RCC 7860 (cell line): Measurements from ENCODE around the gene NF1.
"Not testable (repeated sequence)": the region's sequence is repeated elsewhere in the genome, so short reads cannot be mapped to it uniquely, and the experiment has no call there.

Experiments
- DNase-seq: peaks from one replicate; pipeline ENCODE4 v3.0.0-alpha.2; 2015; ENCODE audit warnings: low spot score
- FAIRE-seq: peaks from 2 replicates; lab custom pipeline; 2012; peaks lifted over from hg19 to GRCh38; lab: Jason Lieb, UNC

Gene NF1

GRCh38 chr17:31251105-31251969, 156.6 kb downstream of the NF1 start:
- FAIRE-seq (peak; percentile 17), DNase-seq (no peak)

- DNase-seq (no peak), FAIRE-seq (no peak)
These were observed 157.2 kb downstream of the NF1 start for GRCh38 chr17:31251970-31252328.

- no peak for FAIRE-seq
- no peak for DNase-seq
These were observed 158.0 kb downstream of the NF1 start for GRCh38 chr17:31252741-31253140.

DNA sequence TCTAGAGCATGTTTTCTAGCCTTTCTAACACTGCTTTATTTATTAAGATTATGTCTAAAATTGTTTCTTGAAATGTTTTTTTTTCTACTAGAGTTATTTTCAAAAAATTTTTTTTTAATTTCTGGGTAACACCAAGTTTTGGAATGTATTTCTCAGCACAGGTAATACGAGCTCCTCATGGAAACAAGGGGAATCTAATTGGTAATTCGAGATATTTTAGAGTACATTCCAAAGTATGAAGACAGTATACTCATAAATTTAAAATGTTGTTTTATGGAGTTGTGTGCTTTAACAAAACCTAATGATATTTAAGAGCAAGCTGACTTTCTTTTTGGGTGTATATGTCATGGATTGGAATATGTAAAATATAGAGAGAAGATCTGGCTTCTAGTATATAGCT, 159.9 kb downstream of the NF1 start:
- no peak for FAIRE-seq
- no peak for DNase-seq

- FAIRE-seq: no peak
- no peak for DNase-seq
These were observed 162.2 kb downstream of the NF1 start for GRCh38 chr17:31256936-31257335.

DNA sequence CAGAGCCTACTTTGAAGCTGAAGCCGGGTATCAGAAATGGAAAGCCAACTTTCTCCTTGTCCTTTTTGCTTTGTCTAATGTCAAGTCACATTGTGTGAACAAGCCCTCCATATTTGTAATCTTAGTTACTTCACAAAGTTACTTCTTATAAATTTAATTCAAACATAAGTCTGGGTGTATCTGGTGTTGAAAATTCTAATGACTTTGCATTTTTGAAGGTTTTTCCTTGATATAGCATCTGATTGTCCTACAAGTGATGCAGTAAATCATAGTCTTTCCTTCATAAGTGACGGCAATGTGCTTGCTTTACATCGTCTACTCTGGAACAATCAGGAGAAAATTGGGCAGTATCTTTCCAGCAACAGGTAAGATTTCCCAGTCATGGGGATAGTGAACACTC, 165.4 kb downstream of the NF1 start:
- DNase-seq: no peak
- no peak for FAIRE-seq

- no peak for FAIRE-seq
- DNase-seq: no peak
These were observed 166.8 kb downstream of the NF1 start for GRCh38 chr17:31261601-31262000.

GRCh38 chr17:31262923-31263322, 168.1 kb downstream of the NF1 start:
- not testable (repeated sequence) for DNase-seq, FAIRE-seq

- FAIRE-seq: peak; percentile 21
- DNase-seq: no peak
These were observed 171.3 kb downstream of the NF1 start for GRCh38 chr17:31266042-31266441.

DNA sequence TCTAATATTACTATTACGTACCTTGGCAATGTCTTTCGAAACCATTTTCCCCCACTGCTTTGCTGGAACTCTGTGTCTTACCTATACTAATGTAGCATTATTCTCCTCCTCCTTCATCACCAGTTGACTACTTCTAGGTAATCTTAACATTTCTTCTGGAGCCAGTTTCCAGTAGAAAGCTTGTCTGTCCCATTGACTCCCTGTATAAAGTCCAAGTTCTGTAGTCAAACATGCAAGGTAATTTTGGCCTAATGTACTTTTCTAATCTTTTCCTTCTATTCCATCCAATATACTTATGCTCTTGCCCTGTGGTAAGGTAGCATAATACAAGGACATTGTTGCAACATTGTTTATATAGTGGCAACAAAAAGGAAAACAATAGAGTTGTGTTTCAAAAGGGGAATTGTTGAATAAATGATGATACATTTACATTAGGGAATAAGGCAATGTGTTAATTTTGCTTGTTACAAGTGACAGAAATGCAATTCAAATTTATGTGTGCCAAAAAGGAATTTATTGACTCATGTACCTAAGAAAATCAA, 174.3 kb downstream of the NF1 start:
- FAIRE-seq: no peak
- DNase-seq: no peak

DNA sequence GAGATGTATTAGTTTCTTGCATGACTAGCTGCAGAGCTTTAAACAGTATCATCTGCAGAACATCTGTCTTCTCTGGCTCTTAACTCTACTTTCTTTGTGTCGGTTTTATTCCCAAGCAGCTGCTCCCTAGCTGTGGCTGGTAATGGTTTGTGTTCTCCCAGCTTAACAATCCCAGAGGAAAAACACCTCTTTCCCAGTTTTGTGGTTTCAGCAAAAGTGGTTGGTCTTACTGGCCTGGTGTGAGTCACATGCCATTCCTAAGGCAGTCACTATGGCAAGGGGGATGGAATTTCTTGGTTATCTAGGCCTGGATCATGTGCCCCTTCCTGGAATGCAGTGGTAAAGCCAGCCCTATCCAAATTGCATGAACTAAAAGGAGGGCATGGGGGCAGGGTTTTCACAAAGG, 174.8 kb downstream of the NF1 start:
- DNase-seq: peak; percentile 98
- FAIRE-seq: peak; percentile 99

DNA sequence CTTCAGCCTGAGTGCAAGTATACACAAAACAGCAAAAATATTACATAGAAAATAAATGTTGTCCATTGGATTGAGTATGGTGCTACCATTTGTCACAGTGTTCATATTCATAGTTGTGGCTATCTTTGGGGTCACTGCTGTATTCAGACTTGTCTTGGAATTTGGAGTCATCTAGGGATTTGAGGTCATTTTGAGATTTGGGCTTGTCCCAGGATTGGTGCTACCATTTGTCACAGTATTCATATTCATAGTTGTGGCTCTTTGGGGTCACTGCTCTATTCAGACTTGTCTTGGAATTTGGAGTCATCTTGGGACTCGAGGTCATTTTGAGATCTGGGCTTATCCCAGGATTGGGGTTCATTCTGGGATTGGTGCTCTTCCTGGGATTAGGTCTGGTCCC, 177.5 kb downstream of the NF1 start:
- DNase-seq (no peak), FAIRE-seq (no peak)

DNA sequence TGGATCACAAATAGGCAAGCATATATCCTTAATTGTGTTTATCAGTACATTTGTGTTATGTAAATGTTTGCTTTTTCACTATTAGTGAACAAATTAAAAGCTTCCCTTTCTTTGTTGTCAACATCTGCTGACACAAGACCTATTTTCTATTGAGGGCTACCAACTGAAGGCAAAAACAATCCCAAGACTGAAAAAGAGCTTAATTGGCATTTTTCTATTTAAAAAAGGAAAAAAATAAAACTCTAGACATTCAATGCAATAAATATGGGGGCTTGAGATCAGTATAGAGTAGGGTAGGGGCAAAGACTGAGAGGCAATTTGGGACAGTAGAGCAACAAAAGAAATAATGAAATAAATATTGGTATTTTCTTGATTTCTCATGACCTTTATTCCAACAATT, 178.0 kb downstream of the NF1 start:
- DNase-seq: no peak
- no peak for FAIRE-seq

DNA sequence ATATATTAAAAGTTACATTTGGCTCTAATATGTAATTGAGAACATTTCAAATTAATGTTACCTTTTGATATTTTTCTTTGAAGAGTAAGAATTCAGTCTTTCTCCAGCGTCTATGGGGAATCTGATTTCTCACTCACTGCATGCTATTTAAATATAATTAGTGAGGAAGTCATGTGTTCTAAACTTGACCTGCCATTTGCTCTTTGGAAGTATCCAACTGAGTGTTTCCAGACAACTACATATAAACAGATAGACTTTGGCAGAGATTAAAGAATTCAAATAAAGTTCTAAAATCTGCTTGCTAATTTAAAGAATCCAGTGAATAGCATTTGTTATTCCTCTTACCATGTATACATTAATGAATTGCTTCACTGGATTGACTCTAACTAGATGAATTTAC, 178.7 kb downstream of the NF1 start:
- no peak for DNase-seq
- FAIRE-seq: no peak

GRCh38 chr17:31274252-31274651, 179.5 kb downstream of the NF1 start:
- no peak for DNase-seq
- FAIRE-seq: no peak

- DNase-seq: no peak
- no peak for FAIRE-seq
These were observed 180.3 kb downstream of the NF1 start for GRCh38 chr17:31275116-31275515.

DNA sequence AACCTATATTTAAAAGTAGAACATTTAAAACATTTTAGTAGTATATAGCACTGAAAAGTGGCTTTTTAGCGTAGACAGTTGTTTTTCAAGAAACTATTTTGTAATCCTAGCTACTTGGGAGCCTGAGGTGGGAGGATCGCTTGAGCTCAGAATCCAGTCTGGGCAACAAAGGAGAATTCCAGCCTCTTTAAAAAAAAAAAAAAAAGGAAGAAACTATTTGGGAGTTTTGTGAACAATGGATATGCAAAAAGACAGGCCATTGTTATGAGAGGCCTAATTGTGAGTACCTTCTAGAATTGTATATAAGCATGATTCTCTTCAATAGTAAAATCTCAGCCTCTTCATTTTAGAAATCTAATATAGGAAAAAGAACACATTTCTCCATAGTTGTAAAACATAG, 184.6 kb downstream of the NF1 start:
- DNase-seq: no peak
- no peak for FAIRE-seq

DNA sequence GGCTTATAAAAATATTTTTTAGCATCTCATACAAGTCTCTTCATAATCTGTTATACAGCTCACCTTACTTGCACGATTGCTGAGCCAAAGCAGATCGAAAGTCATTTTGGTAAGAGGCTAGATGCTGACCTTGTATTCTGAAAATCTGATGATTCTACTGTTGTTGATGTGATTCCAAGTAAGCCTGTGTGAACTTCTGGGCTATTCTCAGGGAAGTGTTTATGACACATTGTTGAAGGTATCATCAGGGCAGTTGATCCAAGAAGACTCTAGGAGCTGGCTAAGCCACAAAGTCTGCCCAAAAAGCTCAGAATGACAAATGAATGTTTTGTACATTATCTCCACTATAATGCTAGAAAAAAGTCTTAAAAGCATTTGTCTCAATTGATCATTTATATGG, 186.3 kb downstream of the NF1 start:
- FAIRE-seq (no peak), DNase-seq (no peak)

DNA sequence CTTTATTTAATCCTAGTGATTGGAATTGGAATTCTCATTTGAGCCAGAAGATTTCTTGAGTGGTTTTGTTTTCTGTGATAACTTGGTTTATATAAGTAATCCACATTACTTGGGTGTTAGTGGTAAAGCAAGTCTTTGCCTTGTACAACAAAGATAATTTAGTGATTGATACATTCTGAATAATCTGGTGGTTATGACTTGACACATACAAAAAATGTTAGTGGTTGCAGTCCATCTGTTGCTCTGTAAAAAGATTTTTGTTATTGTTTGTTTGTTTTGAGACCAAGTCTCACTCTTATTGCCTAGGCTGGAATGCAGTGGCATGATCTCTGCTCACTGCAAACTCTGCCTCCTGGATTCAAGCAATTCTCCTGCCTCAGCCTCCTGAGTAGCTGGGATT, 189.1 kb downstream of the NF1 start:
- DNase-seq: no peak
- FAIRE-seq: no peak

DNA sequence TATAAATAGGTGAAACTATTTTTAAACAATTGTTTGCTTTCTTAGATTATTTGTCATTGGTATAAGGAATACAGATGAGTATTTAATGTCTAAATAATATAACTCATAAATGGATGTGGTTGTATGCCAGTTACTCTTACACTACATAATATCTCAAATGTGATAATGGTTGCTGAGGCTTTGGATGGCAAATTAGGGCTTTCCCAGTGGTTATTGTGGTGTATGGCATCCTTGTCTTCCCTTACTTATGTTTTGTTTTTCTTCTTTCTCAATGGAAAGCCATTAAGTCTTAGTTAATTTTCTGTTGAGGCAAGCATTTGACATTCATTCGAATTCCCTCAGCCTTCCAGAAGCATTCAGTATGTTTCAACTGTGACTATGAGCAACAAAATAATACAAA, 191.8 kb downstream of the NF1 start:
- FAIRE-seq (no peak), DNase-seq (no peak)

DNA sequence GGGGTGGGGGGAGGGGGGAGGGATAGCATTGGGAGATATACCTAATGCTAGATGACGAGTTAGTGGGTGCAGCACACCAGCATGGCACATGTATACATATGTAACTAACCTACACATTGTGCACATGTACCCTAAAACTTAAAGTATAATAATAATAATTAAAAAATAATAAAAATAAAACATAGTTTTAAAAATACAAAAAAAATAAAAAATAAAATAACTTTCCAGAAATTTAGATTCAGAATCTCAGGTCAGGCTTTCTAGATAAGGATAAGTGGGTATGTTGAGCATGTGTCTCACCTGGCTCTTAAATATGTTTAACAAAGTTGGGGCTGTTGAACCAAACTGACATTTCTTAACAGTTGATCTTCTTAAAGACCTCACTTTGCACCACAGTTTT, 193.2 kb downstream of the NF1 start:
- FAIRE-seq, DNase-seq: not testable (repeated sequence)

DNA sequence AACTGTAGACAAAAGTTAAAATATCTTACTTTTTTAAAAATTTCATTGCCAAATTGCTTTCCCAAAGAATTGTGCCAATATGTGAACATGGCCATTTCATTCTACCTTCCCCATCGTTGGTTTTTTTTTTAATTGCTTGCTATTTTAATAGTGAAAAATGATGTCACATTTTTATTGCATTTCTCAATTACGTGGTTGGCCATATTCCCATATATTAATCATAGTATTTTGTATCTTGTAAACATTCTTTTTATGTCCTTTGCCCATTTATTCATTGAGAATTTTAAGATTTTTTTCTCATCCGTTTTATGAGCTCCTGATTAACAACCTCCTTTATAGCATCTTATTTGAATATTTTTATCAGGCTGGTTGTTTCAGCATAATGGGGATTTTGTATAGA, 195.0 kb downstream of the NF1 start:
- DNase-seq (no peak), FAIRE-seq (no peak)

DNA sequence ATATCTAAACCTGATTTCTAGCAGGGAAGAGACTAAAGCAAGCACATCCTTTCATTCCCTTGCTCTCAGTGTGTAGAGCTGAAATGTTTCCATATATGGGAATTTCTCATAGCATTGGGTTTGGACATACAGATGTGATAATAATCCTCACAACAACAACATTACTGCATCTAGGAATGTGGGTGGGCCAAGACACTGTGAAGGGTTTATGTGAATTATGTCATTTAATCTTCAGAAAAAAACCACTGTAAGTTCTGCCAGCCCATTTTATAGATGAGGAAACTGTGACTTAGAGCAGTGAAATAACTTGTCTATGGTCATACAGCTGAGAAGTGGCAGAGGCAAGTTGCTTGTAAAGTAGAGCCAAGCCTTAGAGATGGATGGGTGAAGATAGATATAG, 197.0 kb downstream of the NF1 start:
- no peak for FAIRE-seq

More for the DNA sequence above, 197.0 kb downstream of the NF1 start:
- DNase-seq: no peak
